H1 (cell line): ENCODE measurements around the gene VGLL4. TPM values are rescaled to one million over a fixed set of nuclear protein-coding genes. Genes with fewer than 3 reads are reported as not detected.

Experiments
- CTCF ChIA-PET: fragments of 300-600 bp; sonication (Branson Sonifier 250); formaldehyde crosslinking; loops from one replicate; lab custom pipeline; 2021; ENCODE audit not compliant: partially characterized antibody; lab: Charles Lee
- POLR2A ChIA-PET: fragments of 300-600 bp; sonication (Branson Sonifier 250); formaldehyde crosslinking; loops from one replicate; lab custom pipeline; 2021; ENCODE audit warnings: inconsistent platforms; ENCODE audit not compliant: partially characterized antibody; lab: Charles Lee
- DNase-seq, 2 experiments: peaks; one replicate each; pipeline versions ENCODE4 v3.0.0 to v3.0.0-alpha.2; 2010 to 2022; ENCODE audit warnings: low spot score in 2 of 2, low read depth in 1 of 2, mixed read lengths in 1 of 2
- FAIRE-seq: peaks from 2 replicates; lab custom pipeline; 2011; peaks lifted over from hg19 to GRCh38; lab: Jason Lieb, UNC
- H2AFZ ChIP-seq: 2 replicates; pipeline ENCODE4 v1.8.1; 2012; ENCODE audit warnings: low read length, inconsistent platforms
- H2AK5ac ChIP-seq: 2 replicates; pipeline ENCODE4 v1.6.1; 2013; ENCODE audit warnings: low read depth, low read length
- H2BK120ac ChIP-seq: replicated peaks from 2 replicates; pipeline ENCODE3; 2013; ENCODE audit warnings: low read depth, low read length, inconsistent platforms
- H2BK12ac ChIP-seq: 2 replicates; pipeline ENCODE4 v1.6.1; 2013; ENCODE audit warnings: low read depth, low read length
- H2BK15ac ChIP-seq: 2 replicates; pipeline ENCODE4 v1.6.1; 2013; ENCODE audit warnings: low read length
- H2BK20ac ChIP-seq: 2 replicates; pipeline ENCODE4 v1.6.1; 2013; ENCODE audit warnings: low read length
- H2BK5ac ChIP-seq: 2 replicates; pipeline ENCODE4 v1.6.1; 2013; ENCODE audit warnings: low read depth, low read length
- H3K14ac ChIP-seq: 2 replicates; pipeline ENCODE4 v1.6.1; 2013; ENCODE audit warnings: inconsistent platforms; ENCODE audit not compliant: insufficient read length
- H3K18ac ChIP-seq: 2 replicates; pipeline ENCODE4 v1.6.1; 2013; ENCODE audit warnings: low read length; ENCODE audit errors: extremely low read depth
- H3K23ac ChIP-seq: 2 replicates; pipeline ENCODE4 v1.6.1; 2013; ENCODE audit warnings: inconsistent platforms; ENCODE audit not compliant: insufficient read length
- H3K23me2 ChIP-seq: 2 replicates; pipeline ENCODE4 v1.6.1; 2013; ENCODE audit warnings: low read depth, low read length
- H3K27ac ChIP-seq: 2 replicates; pipeline ENCODE4 v1.6.1; 2011; ENCODE audit warnings: low read depth, low read length, inconsistent platforms
- H3K27me3 ChIP-seq, 4 experiments: replicated peaks in 1 of 4; 1 replicate in 1 of 4; 2 replicates in 3 of 4; pipeline versions ENCODE4 v1.6.1 to v1.8.1; 2011 to 2013; ENCODE audit warnings: low read length in 3 of 4, mild to moderate bottlenecking in 3 of 4, inconsistent platforms in 2 of 4, mixed read lengths in 2 of 4, moderate library complexity in 1 of 4; ENCODE audit not compliant: control insufficient read depth in 3 of 4, insufficient read depth in 3 of 4; ENCODE audit errors: extremely low read depth in 1 of 4
- H3K36me3 ChIP-seq, 4 experiments: 2 replicates each; pipeline versions ENCODE4 v1.6.1 to v1.8.1; 2011 to 2013; ENCODE audit warnings: mild to moderate bottlenecking in 4 of 4, low read length in 3 of 4, moderate library complexity in 2 of 4, control low read depth in 1 of 4, inconsistent platforms in 1 of 4; ENCODE audit not compliant: insufficient read depth in 4 of 4, control insufficient read depth in 2 of 4
- H3K4ac ChIP-seq: replicated peaks from 2 replicates; pipeline ENCODE3; 2013; ENCODE audit warnings: low read length, low read depth, mixed read lengths, inconsistent platforms; ENCODE audit not compliant: insufficient read length
- H3K4me1 ChIP-seq, 4 experiments: replicated peaks in 1 of 4; 1 replicate in 1 of 4; 2 replicates in 3 of 4; pipeline versions ENCODE4 v1.6.1 to v1.8.1; 2011 to 2013; ENCODE audit warnings: low read length in 3 of 4, inconsistent platforms in 2 of 4, mixed read lengths in 1 of 4; ENCODE audit not compliant: insufficient read depth in 4 of 4, control insufficient read depth in 3 of 4
- H3K4me2 ChIP-seq, 2 experiments: 2 replicates each; pipeline versions ENCODE4 v1.6.1 to v1.8.1; 2011 to 2013; ENCODE audit warnings: low read depth in 2 of 2, low read length in 2 of 2, control low read depth in 1 of 2, inconsistent platforms in 1 of 2, mild to moderate bottlenecking in 1 of 2; ENCODE audit not compliant: insufficient read depth in 1 of 2
- H3K4me3 ChIP-seq, 4 experiments: fragments of 200-600, 300-600 bp in 1 of 4; sonication (generic), shearing (Covaris generic), sonication (Bioruptor Twin) in 1 of 4; 2 replicates each; pipeline versions ENCODE4 v1.5.1 to v1.8.1; 2011 to 2016; ENCODE audit warnings: low read length in 4 of 4, low read depth in 3 of 4, control low read depth in 2 of 4, inconsistent platforms in 2 of 4, mild to moderate bottlenecking in 2 of 4, mixed read lengths in 1 of 4, moderate library complexity in 1 of 4; ENCODE audit not compliant: insufficient read depth in 2 of 4; ENCODE audit errors: extremely low read depth in 1 of 4
- H3K56ac ChIP-seq: replicated peaks from 2 replicates; pipeline ENCODE3; 2013; ENCODE audit warnings: low read depth, mild to moderate bottlenecking, mixed read lengths, low read length, inconsistent platforms; ENCODE audit not compliant: insufficient read length
- H3K79me1 ChIP-seq: 2 replicates; pipeline ENCODE4 v1.6.1; 2013; ENCODE audit warnings: low read depth, low read length, control low read depth
- H3K79me2 ChIP-seq, 2 experiments: 2 replicates each; pipeline versions ENCODE4 v1.6.1 to v1.8.1; 2012 to 2013; ENCODE audit warnings: low read length in 2 of 2, mild to moderate bottlenecking in 2 of 2, inconsistent platforms in 1 of 2; ENCODE audit not compliant: insufficient read depth in 2 of 2, control insufficient read depth in 1 of 2
- H3K9ac ChIP-seq, 4 experiments: replicated peaks in 1 of 4; 1 replicate in 1 of 4; 2 replicates in 3 of 4; pipeline versions ENCODE4 v1.6.1 to v1.8.1; 2011 to 2013; ENCODE audit warnings: low read depth in 3 of 4, low read length in 3 of 4, control low read depth in 2 of 4, mild to moderate bottlenecking in 2 of 4, moderate library complexity in 2 of 4, inconsistent platforms in 1 of 4; ENCODE audit errors: extremely low read depth in 1 of 4
- H3K9me3 ChIP-seq, 2 experiments: 2 replicates each; pipeline versions ENCODE4 v1.6.1 to v1.8.1; 2012 to 2013; ENCODE audit warnings: mild to moderate bottlenecking in 2 of 2, moderate library complexity in 2 of 2, control low read depth in 1 of 2, inconsistent platforms in 1 of 2, low read depth in 1 of 2, low read length in 1 of 2, mixed read lengths in 1 of 2; ENCODE audit not compliant: insufficient read depth in 2 of 2
- H4K20me1 ChIP-seq, 2 experiments: replicated peaks in 1 of 2; 2 replicates each; pipeline versions ENCODE3 to v1.8.1; 2011 to 2013; ENCODE audit warnings: inconsistent platforms in 2 of 2, low read length in 2 of 2, mild to moderate bottlenecking in 1 of 2; ENCODE audit not compliant: insufficient read depth in 2 of 2, control insufficient read depth in 1 of 2
- H4K5ac ChIP-seq: 2 replicates; pipeline ENCODE4 v1.6.1; 2013; ENCODE audit warnings: low read length, low read depth, mixed read lengths, inconsistent platforms; ENCODE audit not compliant: insufficient read length
- H4K8ac ChIP-seq: 2 replicates; pipeline ENCODE4 v1.8.0; 2013; ENCODE audit warnings: mild to moderate bottlenecking, moderate library complexity, low read length, inconsistent platforms; ENCODE audit not compliant: insufficient read depth; ENCODE audit errors: extremely low read depth
- H4K91ac ChIP-seq: replicated peaks from 2 replicates; pipeline ENCODE3; 2013; ENCODE audit warnings: low read length, mixed read lengths, inconsistent platforms; ENCODE audit not compliant: insufficient read length
- ASH2L ChIP-seq: fragments of 200-600, 300-600 bp; sonication (generic); IDR thresholded peaks from one replicate; pipeline ENCODE4 v1.7.1; 2017; ENCODE audit warnings: low read length
- BCL11A ChIP-seq, 2 experiments: IDR thresholded peaks; one replicate each; pipeline ENCODE4 v1.6.1; 2011; ENCODE audit warnings: low read depth in 2 of 2, low read length in 2 of 2, mild to moderate bottlenecking in 2 of 2
- BRCA1 ChIP-seq: IDR thresholded peaks from 2 replicates; pipeline ENCODE4 v1.6.1; 2012; ENCODE audit warnings: low read depth, low read length, improper control_type of control experiment
- EGR1 ChIP-seq: IDR thresholded peaks from 2 replicates; pipeline ENCODE4 v1.6.1; 2011; ENCODE audit warnings: low read depth, low read length, borderline replicate concordance
- GABPA ChIP-seq: IDR thresholded peaks from 2 replicates; pipeline ENCODE4 v1.6.1; 2011; ENCODE audit warnings: mild to moderate bottlenecking, low read length, moderate library complexity, borderline replicate concordance; ENCODE audit not compliant: insufficient read depth
- MAFK ChIP-seq: IDR thresholded peaks from 2 replicates; pipeline ENCODE4 v1.6.1; 2012; ENCODE audit warnings: low read depth, mild to moderate bottlenecking, improper control_type of control experiment, low read length
- MAX ChIP-seq: IDR thresholded peaks from 2 replicates; pipeline ENCODE4 v1.6.1; 2012; ENCODE audit warnings: inconsistent platforms
- RBBP5 ChIP-seq: IDR thresholded peaks from 2 replicates; pipeline ENCODE4 v1.7.1; 2012; ENCODE audit warnings: low read depth, mild to moderate bottlenecking, inconsistent platforms, low read length, moderate library complexity, borderline replicate concordance
- RNF2 ChIP-seq: fragments of 200-900, 300-1000 bp; sonication (generic); IDR thresholded peaks from 2 replicates; pipeline ENCODE4 v1.7.1; 2016; ENCODE audit warnings: borderline replicate concordance, low read depth, mild to moderate bottlenecking, antibody characterized with exemption, low read length; ENCODE audit not compliant: poor library complexity, severe bottlenecking; ENCODE audit errors: missing control alignments
- SP1 ChIP-seq: IDR thresholded peaks from 2 replicates; pipeline ENCODE4 v1.6.1; 2011; ENCODE audit warnings: low read depth, low read length
- SP2 ChIP-seq: IDR thresholded peaks from 2 replicates; pipeline ENCODE4 v1.6.1; 2012; ENCODE audit warnings: mild to moderate bottlenecking, low read length, inconsistent platforms
- TAF1 ChIP-seq: IDR thresholded peaks from 2 replicates; pipeline ENCODE4 v1.6.1; 2011; ENCODE audit warnings: mild to moderate bottlenecking, low read depth, low read length
- WGBS, 2 experiments: shearing (Covaris generic) in 1 of 2; methylation state at CpG; one replicate each; pipeline versions ENCODE4 v1.1.6 to v1.1.7; 2013 to 2015; ENCODE audit warnings: low lambda C conversion rate in 2 of 2, mixed read lengths in 2 of 2, inconsistent platforms in 1 of 2, low coverage in 1 of 2, missing lambda C conversion rate in 1 of 2; ENCODE audit not compliant: insufficient replicate concordance in 2 of 2, insufficient coverage in 1 of 2, insufficient read length in 1 of 2; ENCODE audit errors: extremely low coverage in 1 of 2, missing lambda C conversion rate in 1 of 2; 5-methylcytosine and 5-hydroxymethylcytosine counted together
- polyA plus RNA-seq, 7 experiments: library from polyadenylated mRNA; depleted of rRNA in 3 of 7; stranded (reverse) in 5 of 7; unstranded in 2 of 7; fragments of >200 nt in 5 of 7; fragments of 200-250 nt in 2 of 7; gene quantifications; 1 replicate in 5 of 7; 2 replicates in 1 of 7; 4 replicates in 1 of 7; pipeline versions ENCODE4 v1.2.1 to v1.2.3, GENCODE V29; 2011 to 2013; ENCODE audit warnings: missing spikeins in 2 of 7, mixed read lengths in 2 of 7
- total RNA-seq: library from RNA; stranded (reverse); fragmentation: NEBNext Ultra II Directional; extraction: Animal tissue kit (Norgen Biotek cat#: 25700); gene quantifications from 2 replicates; pipeline ENCODE4 v1.2.1, GENCODE V29; 2021

VGLL4 gene
- total and polyA plus RNA-seq, 2 of the 8 experiments (the other 6 are each of a cell fraction or from before 2014, with no cell fraction given), result 45.1 to 50.0 TPM

- Histone ChIP-seq H2BK5ac (0 out of 2 replicates have a peak overlapping the region, but pooled peaks have one; percentile 52), H2AFZ (no peak overlapping the region), H3K4me2 (no peak overlapping the region), H3K4me3 (no peak overlapping the region), H3K4me1 (peaks cover 0 to 5% (median 0%) of the 10 kb centered on the region in 4 experiments; a peak in 2 of 7 replicates), H3K14ac (no peak overlapping the region), H4K8ac (no peak overlapping the region), H3K9me3 (no peaks in the 10 kb centered on the region), H2BK15ac (no peak overlapping the region), H3K56ac (no peak overlapping the region), H2BK12ac (0 out of 2 replicates have a peak overlapping the region, but pooled peaks have one; percentile 50), H4K91ac (no peak overlapping the region), H3K9ac (no peak overlapping the region), H3K36me3 (peaks cover 0 to 14% (median 0%) of the 10 kb centered on the region in 4 experiments; a peak in 5 of 8 replicates), H3K27ac (no peak overlapping the region), H3K4ac (no peak overlapping the region), H4K5ac (no peak overlapping the region), H3K79me1 (peaks cover 22% of the 10 kb centered on the region), H2AK5ac (0 out of 2 replicates have a peak overlapping the region, but pooled peaks have one; percentile 89), H2BK20ac (no peak overlapping the region), H3K79me2 (peaks cover 0 to 32% of the 10 kb centered on the region in 2 experiments; a peak in 2 of 4 replicates), H3K23me2 (no peaks in the 10 kb centered on the region; the same call in 1 of the 2 replicates), H3K23ac (no peak overlapping the region), H4K20me1 (peaks cover 20 to 30% of the 10 kb centered on the region in 2 experiments), H2BK120ac (no peak overlapping the region), H3K18ac (no peak overlapping the region), H3K27me3 (no peaks in the 10 kb centered on the region)
- CTCF ChIA-PET, result interaction anchor here (0.9 to 2.9 kb wide), 11 partner anchors 9 to 370 kb away, joined by 3 to 9 read pairs (median 4); no protein-coding TSS in a partner anchor
- DNase-seq (no peak), FAIRE-seq (no peak)
- POLR2A ChIA-PET, result interaction anchor here (1.2 kb wide), 1 partner anchor 25 kb away, joined by 4 read pairs; no protein-coding TSS in a partner anchor
- TF ChIP-seq EGR1 (no peak), ASH2L (no peak), TAF1 (no peak), MAX (no peak), BRCA1 (no peak), SP1 (no peak), BCL11A (IDR thresholded peaks at IDR 0.05; ENCODE audit: low read depth in 2 of 2, low read length in 2 of 2) (no peak), RNF2 (no peak), SP2 (no peak), GABPA (no peak), RBBP5 (no peak), MAFK (no peak)
- 93% methylated on average over 9 of the region's 9 CpGs; no CpG with 5 or more reads in 1 of the 2 experiments for WGBS, 2 experiments
Measured at GRCh38 chr3:11565932-11566331, 77.8 kb downstream of the VGLL4 start.
